ENCODE data around the gene NEK1. TPM values are rescaled to one million over a fixed set of nuclear protein-coding genes. Genes with fewer than 3 reads are reported as not detected.
"Not testable (repeated sequence)": the region's sequence is repeated elsewhere in the genome, so short reads cannot be mapped to it uniquely, and the experiment has no call there.

The NEK1 gene
- total and polyA plus RNA-seq, 12 donors: 3.6 to 18.6 (median 15.0) TPM

GRCh38 chr4:169627307-169627706 lies 14.9 kb upstream of the NEK1 start:
- intact Hi-C loops (cut with DNase I): loop anchor here in 1 of 10 donors (5.0 kb wide), 1 partner anchor 35 kb away; no protein-coding TSS in a partner anchor
- H3K4me3 ChIP-seq: no peak overlapping the region
- ATAC-seq (peak in 3 of 8 donors; percentile 40 to 49 (median 41)), DNase-seq (no peak)
- no peak for TF ChIP-seq CTCF (IDR thresholded peaks at IDR 0.05)
- peak overlapping the region in 7 of 10 donors; percentile 12 to 55 (median 47) for H3K27ac ChIP-seq
- H3K9me3 ChIP-seq: no peaks in the 10 kb centered on the region
- H3K36me3 ChIP-seq: no peaks in the 10 kb centered on the region
- no peaks in the 10 kb centered on the region for H3K27me3 ChIP-seq
- peaks cover 0 to 61% (median 26%) of the 10 kb centered on the region in 9 donors for H3K4me1 ChIP-seq
- WGBS, 2 donors: 63 to 79% methylated on average over 1 of the region's 1 CpG

- H3K27ac ChIP-seq: peak overlapping the region in 8 of 10 donors; percentile 12 to 55 (median 48)
- TF ChIP-seq CTCF (IDR thresholded peaks at IDR 0.05): no peak
- DNase-seq (no peak), ATAC-seq (peak in 3 of 8 donors; percentile 8 to 44 (median 43))
- 79 to 85% methylated on average over 6 of the region's 6 CpGs for WGBS, 2 donors
- intact Hi-C loops (cut with DNase I): loop anchor here in 1 of 10 donors (5.0 kb wide), 1 partner anchor 36 kb away; no protein-coding TSS in a partner anchor
- H3K27me3 ChIP-seq: no peaks in the 10 kb centered on the region
- no peaks in the 10 kb centered on the region for H3K36me3 ChIP-seq
- H3K4me3 ChIP-seq: no peak overlapping the region
- H3K4me1 ChIP-seq: peaks cover 0 to 68% (median 32%) of the 10 kb centered on the region in 9 donors
- H3K9me3 ChIP-seq: no peaks in the 10 kb centered on the region
Measured at GRCh38 chr4:169626331-169627282, 14.2 kb upstream of the NEK1 start.

GRCh38 chr4:169625886-169626285 lies 13.5 kb upstream of the NEK1 start:
- DNase-seq (no peak), ATAC-seq (peak in 1 of 8 donors; percentile 8)
- H3K27me3 ChIP-seq: no peaks in the 10 kb centered on the region
- TF ChIP-seq CTCF (IDR thresholded peaks at IDR 0.05): no peak
- 76 to 86% methylated on average over 5 of the region's 5 CpGs for WGBS, 2 donors
- H3K36me3 ChIP-seq: no peaks in the 10 kb centered on the region
- H3K27ac ChIP-seq: peak overlapping the region in 7 of 10 donors; percentile 12 to 55 (median 48)
- no peaks in the 10 kb centered on the region for H3K9me3 ChIP-seq
- intact Hi-C loops (cut with DNase I): loop anchor here in 1 of 10 donors (5.0 kb wide), 1 partner anchor 36 kb away; no protein-coding TSS in a partner anchor
- peaks cover 0 to 74% (median 39%) of the 10 kb centered on the region in 9 donors for H3K4me1 ChIP-seq
- no peak overlapping the region for H3K4me3 ChIP-seq

- 79 to 83% methylated on average over 6 of the region's 6 CpGs for WGBS, 2 donors
- not testable (repeated sequence) for H3K27me3 ChIP-seq, H3K4me3 ChIP-seq, ATAC-seq, H3K36me3 ChIP-seq, H3K9me3 ChIP-seq, DNase-seq
- intact Hi-C loops (cut with DNase I): loop anchor here in 2 of 10 donors (5.0 kb wide), 2 partner anchors 33 to 38 kb away; no protein-coding TSS in a partner anchor
- peak overlapping the region in 2 of 10 donors; percentile 5 to 6 for H3K27ac ChIP-seq
- peaks cover 0 to 79% (median 45%) of the 10 kb centered on the region in 9 donors for H3K4me1 ChIP-seq
Measured at GRCh38 chr4:169624012-169624411, 11.6 kb upstream of the NEK1 start.
